Upper lobe of left lung (tissue), 6 donors: ENCODE data around the gene CDR2L. TPM values are rescaled to one million over a fixed set of nuclear protein-coding genes. Genes with fewer than 3 reads are reported as not detected.
"Not testable (repeated sequence)": the region's sequence is repeated elsewhere in the genome, so short reads cannot be mapped to it uniquely, and the experiment has no call there.

Experiments
- ATAC-seq, 2 donors: fragments of 200-7000 bp; cut with Tn5 transposase; one replicate each; pipeline ENCODE4 v1.9.1; 2022; ENCODE audit warnings: mild to moderate bottlenecking in 2 of 2, moderate library complexity in 2 of 2; ENCODE audit not compliant: low FRiP score in 2 of 2
- DNase-seq, 2 donors: peaks; one replicate each; pipeline ENCODE4 v3.0.0-alpha.2; 2019 to 2020
- H3K27ac ChIP-seq, 4 donors: fragments of 200-600 bp; sonication (generic); one replicate each; pipeline ENCODE4 v1.5.1; 2016 to 2019
- H3K27me3 ChIP-seq, 4 donors: fragments of 200-600 bp; sonication (generic); one replicate each; pipeline ENCODE4 v1.5.1; 2017 to 2019
- H3K36me3 ChIP-seq, 4 donors: fragments of 200-600 bp; sonication (generic); one replicate each; pipeline ENCODE4 v1.5.1; 2016 to 2019
- H3K4me1 ChIP-seq, 4 donors: fragments of 200-600 bp; sonication (generic); one replicate each; pipeline ENCODE4 v1.5.1; 2018 to 2019
- H3K4me3 ChIP-seq, 4 donors: fragments of 200-600 bp; sonication (generic); one replicate each; pipeline ENCODE4 v1.5.1; 2017 to 2019; ENCODE audit warnings: mild to moderate bottlenecking in 2 of 4, moderate library complexity in 1 of 4
- H3K9me3 ChIP-seq, 4 donors: fragments of 200-600 bp; sonication (generic); one replicate each; pipeline ENCODE4 v1.5.1; 2018 to 2019
- CTCF ChIP-seq, 6 experiments: fragments of 450-650 bp in 4 of 6; fragments of 200-600 bp in 2 of 6; sonication (generic) in 2 of 6; IDR thresholded peaks; one replicate each; pipeline ENCODE4 v1.5.1; 2016 to 2019; ENCODE audit warnings: antibody characterized with exemption in 6 of 6
- EP300 ChIP-seq, 4 donors: sonication (generic); formaldehyde crosslinking; IDR thresholded peaks; one replicate each; pipeline ENCODE4 v1.5.1; 2017; ENCODE audit warnings: antibody characterized with exemption in 4 of 4, control low read depth in 2 of 4
- POLR2A ChIP-seq, 4 donors: fragments of 450-650 bp; IDR thresholded peaks; one replicate each; pipeline ENCODE4 v1.5.1; 2016 to 2017; ENCODE audit warnings: antibody characterized with exemption in 4 of 4, mild to moderate bottlenecking in 2 of 4
- POLR2AphosphoS5 ChIP-seq, 2 donors: sonication (generic); formaldehyde crosslinking; IDR thresholded peaks; one replicate each; pipeline ENCODE4 v1.5.1; 2017; ENCODE audit warnings: antibody characterized with exemption in 2 of 2
- WGBS, 2 donors: methylation state at CpG; one replicate each; pipeline ENCODE4 v1.1.5; 2017 to 2018; 5-methylcytosine and 5-hydroxymethylcytosine counted together
- total RNA-seq, 6 donors: library from RNA; depleted of rRNA in 4 of 6; stranded (reverse); fragments of >200 nt in 4 of 6; gene quantifications; one replicate each; pipeline versions ENCODE4 v1.1.0 to v1.2.1, GENCODE V29; 2016 to 2021
- donor health status: DM: no; HTN: no; CAD: no; lungs with moderate emphysema.
- donor health status: DM: no; HTN: yes; CAD: no; lungs with severe emphysema.

The CDR2L gene
- total RNA-seq, 6 donors from 2014 or later: 15.6 to 48.8 (median 24.7) TPM

- peak overlapping the region in 3 of 4 donors; percentile 21 to 76 (median 34) for H3K27ac ChIP-seq
- TF ChIP-seq EP300 (IDR thresholded peaks at IDR 0.05): no peak
- TF ChIP-seq CTCF (IDR thresholded peaks at IDR 0.05): no peak
- TF ChIP-seq POLR2AphosphoS5 (IDR thresholded peaks at IDR 0.05): no peak
- no peak for TF ChIP-seq POLR2A (IDR thresholded peaks at IDR 0.05)
- H3K4me1 ChIP-seq: peaks cover 25 to 47% (median 32%) of the 10 kb centered on the region in 4 donors
Observed at GRCh38 chr17:74968361-74968780, 19.1 kb upstream of the CDR2L start.

GRCh38 chr17:74969501-74969900 lies 17.9 kb upstream of the CDR2L start:
- Histone ChIP-seq H3K27me3 (peaks cover 0 to 10% (median 7%) of the 10 kb centered on the region in 4 donors), H3K27ac (peak overlapping the region in 2 of 4 donors; percentile 36 to 76), H3K4me1 (peaks cover 25 to 47% (median 32%) of the 10 kb centered on the region in 4 donors)
- not testable (repeated sequence) for H3K36me3 ChIP-seq, H3K4me3 ChIP-seq, ATAC-seq, DNase-seq, H3K9me3 ChIP-seq
- 94 to 95% methylated on average over 5 of the region's 5 CpGs for WGBS, 2 donors

More at GRCh38 chr17:74968361-74968780, 19.1 kb upstream of the CDR2L start:
- ATAC-seq (peak in 1 of 2 donors; percentile 20), DNase-seq (peak in 1 of 2 donors; percentile 32)
- Histone ChIP-seq H3K27me3 (peaks cover 0 to 10% (median 7%) of the 10 kb centered on the region in 4 donors), H3K9me3 (no peaks in the 10 kb centered on the region), H3K4me3 (no peak overlapping the region), H3K36me3 (peaks cover 0 to 3% (median 0%) of the 10 kb centered on the region in 4 donors)
- WGBS, 2 donors: 57 to 80% methylated on average over 1 to 5 of the region's 5 CpGs

- whole genome bisulfite sequencing, 2 donors: 65 to 67% methylated on average over 1 to 3 of the region's 3 CpGs
- Histone ChIP-seq H3K27ac (peak overlapping the region in 3 of 4 donors; percentile 76 to 82 (median 81)), H3K36me3 (no peaks in the 10 kb centered on the region), H3K27me3 (peaks cover 0 to 10% (median 7%) of the 10 kb centered on the region in 4 donors), H3K4me3 (peak overlapping the region in 3 of 4 donors; percentile 73 to 83 (median 74)), H3K9me3 (no peaks in the 10 kb centered on the region), H3K4me1 (peaks cover 25 to 47% (median 32%) of the 10 kb centered on the region in 4 donors)
- TF ChIP-seq POLR2AphosphoS5 (IDR thresholded peaks at IDR 0.05): peak in 1 of 2 donors; percentile 51
- no peak for TF ChIP-seq CTCF (IDR thresholded peaks at IDR 0.05)
- ATAC-seq: peak in 1 of 2 donors; percentile 35
- no peak for DNase-seq
Observed at GRCh38 chr17:74970395-74970794, 17.0 kb upstream of the CDR2L start.

- Histone ChIP-seq H3K27ac (peak overlapping the region; percentile 64 to 82 (median 78)), H3K27me3 (peaks cover 0 to 10% (median 7%) of the 10 kb centered on the region in 4 donors), H3K4me3 (peak overlapping the region; percentile 73 to 91 (median 78)), H3K36me3 (no peaks in the 10 kb centered on the region), H3K4me1 (peaks cover 25 to 47% (median 32%) of the 10 kb centered on the region in 4 donors), H3K9me3 (no peaks in the 10 kb centered on the region)
- no peak for ATAC-seq
- 56 to 67% methylated on average over 5 to 8 of the region's 8 CpGs for WGBS, 2 donors
- no peak for TF ChIP-seq POLR2AphosphoS5 (IDR thresholded peaks at IDR 0.05)
- no peak for DNase-seq
Observed at GRCh38 chr17:74971069-74971841, 16.2 kb upstream of the CDR2L start.

- ATAC-seq (peak in 1 of 2 donors; percentile 3), DNase-seq (no peak)
- Histone ChIP-seq H3K36me3 (no peaks in the 10 kb centered on the region), H3K4me1 (peaks cover 25 to 47% (median 32%) of the 10 kb centered on the region in 4 donors), H3K4me3 (peak overlapping the region; percentile 73 to 91 (median 78)), H3K27me3 (peaks cover 0 to 10% (median 7%) of the 10 kb centered on the region in 4 donors), H3K27ac (peak overlapping the region; percentile 64 to 82 (median 78)), H3K9me3 (no peaks in the 10 kb centered on the region)
- no peak for TF ChIP-seq EP300 (IDR thresholded peaks at IDR 0.05)
- TF ChIP-seq CTCF (IDR thresholded peaks at IDR 0.05): no peak
- no peak for TF ChIP-seq POLR2AphosphoS5 (IDR thresholded peaks at IDR 0.05)
- TF ChIP-seq POLR2A (IDR thresholded peaks at IDR 0.05): no peak
- WGBS, 2 donors: 23 to 30% methylated on average over 2 to 8 of the region's 9 CpGs
Observed at GRCh38 chr17:74971842-74972106, 15.7 kb upstream of the CDR2L start.
